Measurements from ENCODE around the gene SH3RF2.
"Not testable (repeated sequence)": the region's sequence is repeated elsewhere in the genome, so short reads cannot be mapped to it uniquely, and the experiment has no call there.

SH3RF2 gene

GRCh38 chr5:146107901-146108300 lies 171.5 kb downstream of the SH3RF2 start:
- Histone ChIP-seq H3K4me3 (no peak overlapping the region), H3K27ac (no peak overlapping the region)
- no peak for TF ChIP-seq CTCF (IDR thresholded peaks at IDR 0.05)
- DNase-seq (ENCODE audit: low spot score) = no peak

- DNase-seq (ENCODE audit: low spot score); H3K27ac ChIP-seq; H3K4me3 ChIP-seq: not testable (repeated sequence)
These were observed 172.5 kb downstream of the SH3RF2 start for GRCh38 chr5:146108870-146109269.

GRCh38 chr5:146109379-146109778 lies 173.0 kb downstream of the SH3RF2 start:
- no peak for DNase-seq (ENCODE audit: low spot score)
- no peak for TF ChIP-seq CTCF (IDR thresholded peaks at IDR 0.05)
- no peak overlapping the region for H3K27ac ChIP-seq
- H3K4me3 ChIP-seq = no peak overlapping the region

GRCh38 chr5:146111409-146111808 lies 175.0 kb downstream of the SH3RF2 start:
- Histone ChIP-seq H3K4me3 (no peak overlapping the region), H3K27ac (no peak overlapping the region)
- no peak for TF ChIP-seq CTCF (IDR thresholded peaks at IDR 0.05)
- DNase-seq (ENCODE audit: low spot score) = no peak

GRCh38 chr5:146112476-146112875 lies 176.1 kb downstream of the SH3RF2 start:
- no peak for DNase-seq (ENCODE audit: low spot score)
- H3K4me3 ChIP-seq = no peak overlapping the region

More at GRCh38 chr5:146112476-146112875, 176.1 kb downstream of the SH3RF2 start:
- H3K27ac ChIP-seq = no peak overlapping the region
- TF ChIP-seq CTCF (IDR thresholded peaks at IDR 0.05) = no peak
